ENCODE results near the gene DPEP2NB.
"Not testable (repeated sequence)": the region's sequence is repeated elsewhere in the genome, so short reads cannot be mapped to it uniquely, and the experiment has no call there.

DNA sequence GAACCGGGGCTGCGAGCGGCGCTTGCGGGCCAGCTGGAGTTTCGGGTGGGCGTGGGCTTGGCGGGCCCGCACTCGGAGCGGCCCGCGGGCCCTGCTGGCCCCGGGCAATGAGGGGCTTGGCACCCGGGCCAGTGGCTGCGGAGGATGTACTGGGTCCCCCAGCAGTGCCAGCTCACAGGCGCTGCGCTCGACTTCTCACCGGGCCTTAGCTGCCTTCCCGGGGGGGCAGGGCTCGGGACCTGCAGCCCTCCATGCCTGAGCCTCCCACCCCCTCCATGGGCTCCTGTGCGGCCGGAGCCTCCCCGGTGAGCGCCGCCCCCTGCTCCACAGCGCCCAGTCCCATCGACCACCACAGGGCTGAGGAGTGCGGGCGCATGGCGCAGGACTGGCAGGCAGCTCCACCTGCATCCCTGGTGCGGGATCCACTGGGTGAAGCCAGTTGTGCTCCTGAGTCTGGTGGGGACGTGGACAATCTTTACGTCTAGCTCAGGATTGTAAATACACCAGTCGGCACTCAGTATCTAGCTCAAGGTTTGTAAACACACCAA is 17.4 kb downstream of the DPEP2NB start:
- not testable (repeated sequence) for TF ChIP-seq EZH2phosphoT487 (IDR thresholded peaks at IDR 0.05; ENCODE audit: low read depth)
- TF ChIP-seq, protein P1, sequence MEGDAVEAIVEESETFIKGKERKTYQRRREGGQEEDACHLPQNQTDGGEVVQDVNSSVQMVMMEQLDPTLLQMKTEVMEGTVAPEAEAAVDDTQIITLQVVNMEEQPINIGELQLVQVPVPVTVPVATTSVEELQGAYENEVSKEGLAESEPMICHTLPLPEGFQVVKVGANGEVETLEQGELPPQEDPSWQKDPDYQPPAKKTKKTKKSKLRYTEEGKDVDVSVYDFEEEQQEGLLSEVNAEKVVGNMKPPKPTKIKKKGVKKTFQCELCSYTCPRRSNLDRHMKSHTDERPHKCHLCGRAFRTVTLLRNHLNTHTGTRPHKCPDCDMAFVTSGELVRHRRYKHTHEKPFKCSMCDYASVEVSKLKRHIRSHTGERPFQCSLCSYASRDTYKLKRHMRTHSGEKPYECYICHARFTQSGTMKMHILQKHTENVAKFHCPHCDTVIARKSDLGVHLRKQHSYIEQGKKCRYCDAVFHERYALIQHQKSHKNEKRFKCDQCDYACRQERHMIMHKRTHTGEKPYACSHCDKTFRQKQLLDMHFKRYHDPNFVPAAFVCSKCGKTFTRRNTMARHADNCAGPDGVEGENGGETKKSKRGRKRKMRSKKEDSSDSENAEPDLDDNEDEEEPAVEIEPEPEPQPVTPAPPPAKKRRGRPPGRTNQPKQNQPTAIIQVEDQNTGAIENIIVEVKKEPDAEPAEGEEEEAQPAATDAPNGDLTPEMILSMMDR (IDR thresholded peaks at IDR 0.05; ENCODE audit: low read depth, low read length) = not testable (repeated sequence)

All from OCI-LY3 (cell line).